Cardiac septum (tissue), 1 donor: ENCODE measurements around the gene CADM1. TPM values are rescaled to one million over a fixed set of nuclear protein-coding genes. Genes with fewer than 3 reads are reported as not detected.

Source experiments
- DNase-seq: peaks from one replicate; pipeline ENCODE4 v3.0.0-alpha.2; 2020; ENCODE audit warnings: low spot score
- intact Hi-C: fragments of 100-400 bp; cut with DNase I; formaldehyde crosslinking; loops from one replicate; pipeline ENCODE4 v1.14.0; 2022
- total RNA-seq: library from RNA; stranded (reverse); fragmentation: NEBNext Ultra II Directional; extraction: Animal tissue kit (Norgen Biotek cat#: 25700); gene quantifications from one replicate; pipeline ENCODE4 v1.2.1, GENCODE V29; 2021
- donor health status: DM: no; HTN: no; CAD: no.

The CADM1 gene
- total RNA-seq, 1 donor from 2014 or later = 36.0 TPM

- intact Hi-C loops = no loop called here
- DNase-seq = no peak
Measured at GRCh38 chr11:115455613-115456012, 48.6 kb downstream of the CADM1 start.

- DNase-seq = no peak
- intact Hi-C loops = no loop called here
Measured at GRCh38 chr11:115454525-115454924, 49.7 kb downstream of the CADM1 start.

GRCh38 chr11:115453693-115454490 is 50.3 kb downstream of the CADM1 start:
- DNase-seq = no peak
- intact Hi-C loops = no loop called here

DNA sequence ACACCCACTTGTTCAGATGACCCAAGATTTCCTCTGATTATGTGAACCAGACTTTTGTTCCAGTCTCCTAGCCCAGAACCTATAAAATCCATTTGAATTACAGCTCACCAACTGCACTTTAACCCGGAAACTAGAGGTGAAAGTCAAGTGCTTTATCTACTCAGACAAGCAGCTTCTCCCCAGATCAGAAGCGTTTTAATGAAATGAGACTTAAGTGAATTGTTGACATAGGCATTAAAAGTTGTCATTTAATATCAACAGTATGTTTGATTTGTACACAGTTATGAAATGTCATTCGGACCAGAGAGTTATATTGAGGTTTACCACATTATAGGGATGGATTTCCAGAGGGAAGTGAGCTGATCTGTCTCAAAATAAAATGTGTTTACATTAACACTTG is 52.0 kb downstream of the CADM1 start:
- intact Hi-C loops = no loop called here
- DNase-seq = no peak

- DNase-seq = no peak
- intact Hi-C loops = no loop called here
Measured at GRCh38 chr11:115450519-115450918, 53.7 kb downstream of the CADM1 start.

DNA sequence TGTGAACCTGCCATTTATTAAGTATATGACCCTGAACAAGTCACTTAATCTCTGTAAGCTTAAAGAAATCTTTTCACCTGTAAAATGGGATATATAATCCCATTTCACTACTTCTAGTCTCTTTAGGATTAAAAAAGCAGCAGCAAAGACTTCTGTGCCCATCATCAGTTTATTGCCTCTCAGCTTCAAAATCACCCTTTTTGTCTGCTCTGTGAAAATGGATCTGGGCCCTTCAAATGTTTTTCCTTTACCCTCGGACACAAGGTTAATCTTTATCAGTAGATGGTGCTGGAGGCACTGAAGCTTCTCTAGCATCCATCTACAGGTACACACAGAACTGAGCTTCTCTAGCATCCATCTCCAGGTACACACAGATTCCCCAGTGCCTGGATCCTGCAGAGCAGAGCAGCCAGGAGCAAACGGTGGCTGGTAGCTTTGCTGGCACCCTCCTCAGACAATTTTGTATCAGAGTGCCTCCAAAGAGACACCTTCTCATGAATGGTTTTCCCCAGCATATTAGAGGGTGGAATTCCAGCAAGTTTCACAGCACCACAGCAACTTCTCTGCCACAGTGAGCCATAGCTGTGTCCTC is 56.8 kb downstream of the CADM1 start:
- no peak for DNase-seq
- intact Hi-C loops = no loop called here

- intact Hi-C loops = no loop called here
- DNase-seq = no peak
Measured at GRCh38 chr11:115446214-115446613, 58.0 kb downstream of the CADM1 start.

- intact Hi-C loops = no loop called here
- DNase-seq = no peak
Measured at GRCh38 chr11:115444542-115444941, 59.7 kb downstream of the CADM1 start.

GRCh38 chr11:115439969-115440540 is 64.2 kb downstream of the CADM1 start:
- intact Hi-C loops = no loop called here
- DNase-seq = no peak

DNA sequence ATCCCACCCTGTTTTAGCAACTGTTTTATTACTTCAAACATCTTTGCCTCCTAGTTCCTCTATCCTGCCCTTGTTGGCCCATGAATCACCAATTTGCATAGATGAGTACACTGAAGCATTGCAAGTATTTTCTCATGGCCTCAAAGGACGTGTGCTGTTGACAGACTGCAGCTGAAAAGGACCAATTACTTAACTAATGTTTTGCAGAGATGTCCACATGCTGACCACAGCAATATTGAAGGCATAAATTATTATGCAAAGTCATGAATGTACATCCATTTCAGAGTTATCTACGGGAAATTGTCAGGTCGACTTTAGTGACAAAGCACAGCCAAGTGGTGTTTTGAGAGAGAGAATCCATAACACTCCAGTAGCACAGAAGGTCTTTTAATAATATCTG is 64.8 kb downstream of the CADM1 start:
- intact Hi-C loops = no loop called here

GRCh38 chr11:115437902-115438575 is 66.2 kb downstream of the CADM1 start:
- intact Hi-C loops = no loop called here
- DNase-seq = no peak

More for the DNA sequence above, 64.8 kb downstream of the CADM1 start:
- DNase-seq = no peak

DNA sequence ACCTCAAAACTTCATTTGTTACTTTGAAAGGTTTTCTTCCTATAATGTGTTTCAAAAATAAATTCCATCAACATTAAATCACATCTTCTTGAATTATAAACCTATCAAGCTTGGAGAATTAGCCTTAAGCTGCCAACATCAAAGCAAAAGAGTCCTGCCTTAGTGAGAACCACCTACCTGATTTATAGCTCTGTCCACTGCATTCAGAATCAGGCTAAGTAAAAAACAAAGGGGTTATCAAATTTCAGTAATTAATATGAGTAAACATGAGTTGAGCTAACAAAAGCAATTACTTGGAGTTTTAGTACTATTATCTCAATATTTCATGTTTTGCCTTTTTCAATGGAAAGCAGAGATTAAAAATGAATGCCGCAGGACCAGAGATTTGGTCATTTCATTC is 73.9 kb downstream of the CADM1 start:
- DNase-seq = no peak
- intact Hi-C loops = no loop called here

GRCh38 chr11:115428306-115428705 is 75.9 kb downstream of the CADM1 start:
- intact Hi-C loops = no loop called here
- DNase-seq = no peak

DNA sequence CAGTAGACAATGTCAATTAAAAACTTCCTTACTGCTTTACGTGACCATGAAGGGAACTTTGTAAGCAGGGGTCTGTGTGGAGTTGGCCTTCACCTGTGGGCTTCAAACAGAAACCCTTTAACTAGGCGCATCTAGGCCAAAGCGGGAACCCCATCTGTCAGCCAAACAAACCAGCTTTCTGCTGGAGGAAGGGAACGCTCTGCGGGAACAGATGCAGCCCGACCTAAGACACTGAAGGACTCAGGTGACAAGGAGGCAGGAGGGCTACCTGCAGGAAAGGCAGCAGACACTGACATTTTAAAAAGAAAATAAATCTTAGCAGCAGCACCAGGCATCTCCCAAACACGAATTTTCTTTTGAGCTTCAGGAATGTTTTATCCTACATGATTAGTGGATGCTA is 78.4 kb downstream of the CADM1 start:
- DNase-seq = no peak
- intact Hi-C loops = no loop called here

DNA sequence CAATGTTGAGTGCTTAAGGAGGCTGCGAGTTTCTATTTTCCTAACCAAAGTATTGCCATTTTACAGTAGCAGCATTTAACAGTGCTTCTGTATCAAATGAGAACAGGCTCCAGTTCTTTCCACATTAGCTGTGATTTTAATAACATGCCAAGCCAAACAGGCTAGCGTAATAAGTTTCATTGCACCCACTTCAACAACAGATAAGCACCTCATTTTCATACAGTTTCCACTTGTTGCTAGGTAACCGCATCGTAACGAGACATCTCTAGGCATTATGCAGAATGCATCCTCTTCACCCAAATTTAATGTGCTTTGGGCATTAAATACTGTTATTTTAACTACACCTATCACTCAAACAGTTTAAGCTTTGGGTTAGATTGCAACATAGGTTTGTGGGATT is 79.0 kb downstream of the CADM1 start:
- intact Hi-C loops = no loop called here
- no peak for DNase-seq

- intact Hi-C loops = no loop called here
- no peak for DNase-seq
Measured at GRCh38 chr11:115423728-115424459, 80.3 kb downstream of the CADM1 start.

DNA sequence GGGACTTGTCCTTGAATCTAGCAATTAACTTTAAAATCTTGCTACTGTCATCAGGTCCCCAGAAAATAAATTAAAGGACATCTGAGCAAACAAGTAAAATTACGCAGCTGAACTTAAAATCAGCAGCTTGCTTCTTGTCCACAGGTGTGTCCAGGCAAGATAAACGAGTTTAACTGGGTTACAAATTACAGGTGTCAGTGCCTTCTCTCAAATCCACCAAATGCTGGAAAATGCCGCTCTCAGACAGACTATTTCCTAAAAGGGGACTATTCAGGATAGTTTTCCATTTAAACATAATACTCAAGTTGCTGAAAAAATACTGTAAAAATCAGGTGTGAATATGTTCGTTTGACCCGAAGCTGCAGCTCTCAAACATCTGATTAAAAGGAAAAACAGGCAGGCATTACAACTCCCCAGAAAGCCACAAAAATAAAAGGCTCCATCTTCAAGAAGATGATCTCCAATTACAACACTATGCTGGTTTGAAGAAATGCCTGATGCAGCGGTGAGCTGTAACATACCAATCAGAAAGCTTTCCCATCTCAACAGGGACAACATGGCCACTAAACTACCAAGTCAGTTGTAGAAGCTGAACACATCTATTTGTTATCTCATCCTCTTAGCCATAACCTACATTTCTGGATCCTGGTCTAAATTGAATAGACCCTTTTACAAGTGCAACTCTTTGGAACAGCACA is 82.1 kb downstream of the CADM1 start:
- DNase-seq = no peak
- intact Hi-C loops = no loop called here

- no peak for DNase-seq
- intact Hi-C loops = no loop called here
Measured at GRCh38 chr11:115421352-115421991, 82.7 kb downstream of the CADM1 start.

DNA sequence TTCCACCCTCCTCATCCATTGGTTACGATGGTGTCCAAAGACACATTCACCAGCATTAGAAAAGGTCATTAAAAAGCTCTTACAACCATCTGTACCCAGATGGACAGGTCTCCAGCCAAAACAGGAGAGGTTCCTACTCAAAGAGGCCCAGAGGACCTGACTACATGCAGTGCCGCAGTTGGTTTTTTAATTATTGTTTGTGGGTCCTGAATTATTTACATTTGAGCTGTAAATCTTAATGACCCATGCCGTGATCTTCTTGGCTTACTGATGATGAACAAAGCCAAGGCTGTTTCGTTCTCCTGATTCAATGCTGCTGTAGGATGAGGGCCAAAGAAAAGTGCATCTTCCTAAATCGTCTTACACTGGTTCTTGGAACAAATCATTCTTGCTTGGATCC is 83.7 kb downstream of the CADM1 start:
- intact Hi-C loops = no loop called here
- DNase-seq = no peak
